Neural cell (in vitro differentiated cells): Measurements from ENCODE around the gene DPEP1. TPM values are rescaled to one million over a fixed set of nuclear protein-coding genes. Genes with fewer than 3 reads are reported as not detected.

Experiments
- H2AFZ ChIP-seq: fragments of 200-600, 300-800 bp; sonication (generic), shearing (Covaris generic); 2 replicates; pipeline ENCODE4 v1.6.0; 2014; ENCODE audit warnings: low read depth, mild to moderate bottlenecking, antibody characterized with exemption, low read length, moderate library complexity
- H3F3A ChIP-seq: fragments of 200-600 bp; shearing (Covaris generic); 2 replicates; pipeline ENCODE4 v1.6.1; 2016; ENCODE audit warnings: mild to moderate bottlenecking, moderate library complexity, mixed read lengths, antibody characterized with exemption, low read length; ENCODE audit not compliant: insufficient read depth, poor library complexity, severe bottlenecking
- H3K27ac ChIP-seq: fragments of 200-600, 300-800 bp; sonication (generic), shearing (Covaris generic); 2 replicates; pipeline ENCODE4 v1.5.1; 2014; ENCODE audit warnings: mild to moderate bottlenecking, low read length, moderate library complexity
- H3K27me3 ChIP-seq: fragments of 300-800, 200-600 bp; sonication (generic), shearing (Covaris generic); 2 replicates; pipeline ENCODE4 v1.6.0; 2014; ENCODE audit warnings: mild to moderate bottlenecking, low read depth, low read length, moderate library complexity; ENCODE audit not compliant: insufficient read depth
- H3K36me3 ChIP-seq: fragments of 300-800, 200-600 bp; sonication (generic), shearing (Covaris generic); 2 replicates; pipeline ENCODE4 v1.5.1; 2014; ENCODE audit warnings: mild to moderate bottlenecking, antibody characterized with exemption, low read length, moderate library complexity; ENCODE audit not compliant: insufficient read depth
- H3K4me2 ChIP-seq: fragments of 300-800, 200-600 bp; sonication (generic), shearing (Covaris generic); 2 replicates; pipeline ENCODE4 v1.6.0; 2014; ENCODE audit warnings: mild to moderate bottlenecking, low read length
- H3K4me3 ChIP-seq: fragments of 300-800, 200-600 bp; sonication (generic), shearing (Covaris generic); 2 replicates; pipeline ENCODE4 v1.5.1; 2014; ENCODE audit warnings: mild to moderate bottlenecking, low read length, moderate library complexity
- H3K79me2 ChIP-seq: fragments of 200-600 bp; shearing (Covaris generic); replicated peaks from 2 replicates; pipeline ENCODE4 v1.6.0; 2014; ENCODE audit warnings: mild to moderate bottlenecking, low read length, moderate library complexity; ENCODE audit not compliant: insufficient read depth
- H3K9ac ChIP-seq: fragments of 300-800, 200-600 bp; sonication (generic), shearing (Covaris generic); 2 replicates; pipeline ENCODE4 v1.6.1; 2016; ENCODE audit warnings: mild to moderate bottlenecking, low read length, mixed read lengths
- H3K9me2 ChIP-seq: fragments of 200-600 bp; shearing (Covaris generic); 2 replicates; pipeline ENCODE4 v1.6.1; 2016; ENCODE audit warnings: mild to moderate bottlenecking, low read length, mixed read lengths; ENCODE audit not compliant: insufficient read depth
- H3K9me3 ChIP-seq: fragments of 200-600, 300-800 bp; sonication (generic), shearing (Covaris generic); 2 replicates; pipeline ENCODE4 v1.6.1; 2016; ENCODE audit warnings: mild to moderate bottlenecking, mixed run types, low read length, moderate library complexity, mixed read lengths
- H4K20me1 ChIP-seq: fragments of 200-600 bp; shearing (Covaris generic); 2 replicates; pipeline ENCODE4 v1.6.1; 2016; ENCODE audit warnings: mild to moderate bottlenecking, mixed run types; ENCODE audit not compliant: insufficient read depth
- CTCF ChIP-seq: fragments of 450-650 bp; IDR thresholded peaks from 2 replicates; pipeline ENCODE4 v1.5.1; 2014; ENCODE audit warnings: antibody characterized with exemption, mild to moderate bottlenecking, moderate library complexity; ENCODE audit not compliant: poor library complexity, severe bottlenecking
- EP300 ChIP-seq: fragments of 450-650 bp; conservative IDR thresholded peaks from 2 replicates; pipeline ENCODE4 v1.6.1; 2014; ENCODE audit warnings: antibody characterized with exemption, mild to moderate bottlenecking, moderate library complexity; ENCODE audit not compliant: poor library complexity, severe bottlenecking
- EZH2 ChIP-seq: fragments of 200-600, 300-800 bp; shearing (Covaris generic), sonication (generic); IDR thresholded peaks from 2 replicates; pipeline ENCODE4 v1.6.1; 2014; ENCODE audit warnings: antibody characterized with exemption, low read length, borderline replicate concordance, mild to moderate bottlenecking; ENCODE audit not compliant: insufficient read depth, poor library complexity, severe bottlenecking
- MXI1 ChIP-seq: fragments of 450-650 bp; conservative IDR thresholded peaks from 2 replicates; pipeline ENCODE4 v1.6.1; 2014; ENCODE audit warnings: antibody characterized with exemption, mild to moderate bottlenecking; ENCODE audit not compliant: poor library complexity, severe bottlenecking
- POLR2AphosphoS5 ChIP-seq: IDR thresholded peaks from 2 replicates; pipeline ENCODE4 v1.6.1; 2012
- RAD21 ChIP-seq: fragments of 450-650 bp; conservative IDR thresholded peaks from 2 replicates; pipeline ENCODE4 v1.6.1; 2014; ENCODE audit warnings: antibody characterized with exemption, mild to moderate bottlenecking, moderate library complexity
- SMC3 ChIP-seq: fragments of 450-650 bp; conservative IDR thresholded peaks from 2 replicates; pipeline ENCODE4 v1.6.1; 2014; ENCODE audit warnings: antibody characterized with exemption, mild to moderate bottlenecking, moderate library complexity; ENCODE audit not compliant: poor library complexity
- TAF1 ChIP-seq: IDR thresholded peaks from 2 replicates; pipeline ENCODE4 v1.6.1; 2012; ENCODE audit warnings: low read depth
- polyA plus RNA-seq: library from polyadenylated mRNA; depleted of rRNA; stranded (reverse); fragments of >200 nt; gene quantifications from 2 replicates; pipeline ENCODE4 v1.2.3, GENCODE V29; 2014
- TF ChIP-seq, protein P1 (sequence below): IDR thresholded peaks from 2 replicates; pipeline ENCODE4 v1.6.1; 2012; ENCODE audit warnings: borderline replicate concordance

DPEP1 gene
- polyA plus RNA-seq, 1 donor from 2014 or later = 0.33 TPM

DNA sequence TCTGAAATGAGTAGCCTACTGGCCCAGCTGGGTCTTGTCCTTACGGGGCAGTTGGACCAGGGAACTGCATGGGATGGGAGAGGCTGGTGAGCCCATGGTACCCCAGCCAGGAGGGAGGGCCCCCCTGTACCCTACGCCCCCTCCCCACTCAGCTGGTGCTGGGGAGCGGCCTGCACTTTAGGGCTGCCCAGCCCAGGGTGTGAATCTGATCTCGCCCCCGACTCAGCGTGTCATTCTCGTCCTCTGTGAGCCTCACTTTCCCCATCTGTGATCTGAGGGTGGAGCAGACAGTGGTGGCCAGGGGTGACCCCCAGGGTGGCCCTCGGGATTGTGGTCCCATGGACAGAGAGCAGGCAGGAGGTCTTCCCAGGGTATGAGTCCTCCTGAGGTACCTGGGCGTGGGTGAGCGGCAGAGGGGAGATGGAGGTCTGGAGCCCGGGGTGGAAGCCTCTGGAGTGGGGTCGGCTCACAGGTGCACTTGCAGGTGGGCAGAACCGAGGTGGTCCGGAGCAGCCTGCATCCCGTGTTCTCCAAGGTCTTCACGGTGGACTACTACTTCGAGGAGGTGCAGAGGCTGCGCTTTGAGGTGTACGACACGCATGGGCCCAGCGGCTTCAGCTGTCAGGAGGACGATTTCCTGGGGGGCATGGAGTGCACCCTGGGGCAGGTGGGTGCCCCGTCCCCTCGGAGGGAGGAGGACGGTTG is 36.2 kb upstream of the DPEP1 start:
- Histone ChIP-seq H3K4me3 (no peak overlapping the region), H3F3A (no peaks in the 10 kb centered on the region), H3K36me3 (no peaks in the 10 kb centered on the region), H3K9me2 (no peaks in the 10 kb centered on the region), H3K9ac (no peak overlapping the region), H3K79me2 (no peaks in the 10 kb centered on the region), H3K9me3 (no peaks in the 10 kb centered on the region), H3K4me2 (no peak overlapping the region), H2AFZ (no peak overlapping the region), H4K20me1 (no peaks in the 10 kb centered on the region), H3K27ac (no peak overlapping the region), H3K27me3 (peaks cover 44% of the 10 kb centered on the region)
- TF ChIP-seq MXI1 (no peak), POLR2AphosphoS5 (no peak), CTCF (no peak), SMC3 (no peak), RAD21 (no peak), TAF1 (no peak), EZH2 (no peak), EP300 (no peak)
- TF ChIP-seq, protein P1, sequence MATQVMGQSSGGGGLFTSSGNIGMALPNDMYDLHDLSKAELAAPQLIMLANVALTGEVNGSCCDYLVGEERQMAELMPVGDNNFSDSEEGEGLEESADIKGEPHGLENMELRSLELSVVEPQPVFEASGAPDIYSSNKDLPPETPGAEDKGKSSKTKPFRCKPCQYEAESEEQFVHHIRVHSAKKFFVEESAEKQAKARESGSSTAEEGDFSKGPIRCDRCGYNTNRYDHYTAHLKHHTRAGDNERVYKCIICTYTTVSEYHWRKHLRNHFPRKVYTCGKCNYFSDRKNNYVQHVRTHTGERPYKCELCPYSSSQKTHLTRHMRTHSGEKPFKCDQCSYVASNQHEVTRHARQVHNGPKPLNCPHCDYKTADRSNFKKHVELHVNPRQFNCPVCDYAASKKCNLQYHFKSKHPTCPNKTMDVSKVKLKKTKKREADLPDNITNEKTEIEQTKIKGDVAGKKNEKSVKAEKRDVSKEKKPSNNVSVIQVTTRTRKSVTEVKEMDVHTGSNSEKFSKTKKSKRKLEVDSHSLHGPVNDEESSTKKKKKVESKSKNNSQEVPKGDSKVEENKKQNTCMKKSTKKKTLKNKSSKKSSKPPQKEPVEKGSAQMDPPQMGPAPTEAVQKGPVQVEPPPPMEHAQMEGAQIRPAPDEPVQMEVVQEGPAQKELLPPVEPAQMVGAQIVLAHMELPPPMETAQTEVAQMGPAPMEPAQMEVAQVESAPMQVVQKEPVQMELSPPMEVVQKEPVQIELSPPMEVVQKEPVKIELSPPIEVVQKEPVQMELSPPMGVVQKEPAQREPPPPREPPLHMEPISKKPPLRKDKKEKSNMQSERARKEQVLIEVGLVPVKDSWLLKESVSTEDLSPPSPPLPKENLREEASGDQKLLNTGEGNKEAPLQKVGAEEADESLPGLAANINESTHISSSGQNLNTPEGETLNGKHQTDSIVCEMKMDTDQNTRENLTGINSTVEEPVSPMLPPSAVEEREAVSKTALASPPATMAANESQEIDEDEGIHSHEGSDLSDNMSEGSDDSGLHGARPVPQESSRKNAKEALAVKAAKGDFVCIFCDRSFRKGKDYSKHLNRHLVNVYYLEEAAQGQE = no peak

DNA sequence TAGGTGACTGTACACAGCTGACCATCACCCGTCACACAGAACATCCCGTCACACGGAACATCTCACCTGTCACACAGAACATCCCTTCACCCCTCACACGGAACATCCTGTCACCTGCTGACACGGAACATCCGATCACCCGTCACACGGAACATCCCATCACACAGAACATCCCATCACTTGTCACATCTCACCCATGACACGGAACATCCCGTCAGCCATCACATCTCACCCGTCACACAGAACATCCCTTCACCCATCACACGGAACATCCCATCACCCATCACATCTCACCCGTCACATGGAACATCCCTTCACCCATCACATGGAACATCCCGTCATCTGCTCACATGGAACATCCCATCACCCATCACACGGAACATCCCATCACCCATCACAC is 34.1 kb upstream of the DPEP1 start:
- Histone ChIP-seq H3K27me3 (peaks cover 28% of the 10 kb centered on the region), H4K20me1 (no peaks in the 10 kb centered on the region), H3K9ac (no peak overlapping the region), H3K79me2 (no peaks in the 10 kb centered on the region), H3F3A (no peaks in the 10 kb centered on the region), H2AFZ (no peak overlapping the region), H3K4me3 (no peak overlapping the region), H3K9me3 (no peaks in the 10 kb centered on the region), H3K27ac (no peak overlapping the region), H3K4me2 (no peak overlapping the region), H3K9me2 (no peaks in the 10 kb centered on the region), H3K36me3 (no peaks in the 10 kb centered on the region)
- TF ChIP-seq POLR2AphosphoS5 (no peak), CTCF (no peak), SMC3 (no peak), EP300 (no peak), TAF1 (no peak), EZH2 (no peak), MXI1 (no peak), RAD21 (no peak)
- TF ChIP-seq, protein P1 = no peak
